GM19324 (cell line): ENCODE measurements around the gene LLGL2.
"Not testable (repeated sequence)": the region's sequence is repeated elsewhere in the genome, so short reads cannot be mapped to it uniquely, and the experiment has no call there.

Source experiments
- ATAC-seq: cut with Tn5 transposase; IDR thresholded peaks from one replicate; pipeline ENCODE4 v1.9.1; 2021; ENCODE audit warnings: mild to moderate bottlenecking, moderate library complexity; ENCODE audit not compliant: unreplicated experiment, low FRiP score

LLGL2 gene

GRCh38 chr17:75568412-75569255 is 43.1 kb downstream of the LLGL2 start:
- ATAC-seq = no peak

DNA sequence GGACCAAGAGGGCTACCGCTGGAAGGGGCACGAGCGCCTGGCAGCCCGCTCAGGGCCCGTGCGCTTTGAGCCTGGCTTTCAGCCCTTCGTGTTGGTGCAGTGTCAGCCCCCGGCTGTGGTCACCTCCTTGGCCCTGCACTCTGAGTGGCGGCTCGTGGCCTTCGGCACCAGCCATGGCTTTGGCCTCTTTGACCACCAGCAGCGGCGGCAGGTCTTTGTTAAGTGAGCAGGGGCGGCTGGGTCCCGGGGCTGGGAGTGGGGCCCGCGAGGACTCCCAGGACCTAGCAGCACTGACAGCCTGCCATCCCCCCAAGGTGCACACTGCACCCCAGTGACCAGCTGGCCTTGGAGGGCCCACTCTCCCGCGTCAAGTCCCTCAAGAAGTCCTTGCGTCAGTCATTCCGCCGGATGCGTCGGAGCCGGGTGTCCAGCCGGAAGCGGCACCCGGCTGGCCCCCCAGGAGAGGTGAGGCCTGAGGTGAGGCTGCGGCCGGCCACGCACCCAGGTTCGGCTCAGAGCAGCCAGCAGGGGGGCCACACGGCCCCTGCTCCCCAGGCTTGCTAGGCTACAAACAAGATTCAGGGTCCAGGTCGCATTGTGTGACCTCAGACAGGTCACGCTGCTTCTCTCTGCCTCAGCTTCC is 44.7 kb downstream of the LLGL2 start:
- ATAC-seq = no peak

GRCh38 chr17:75570772-75571171 is 45.3 kb downstream of the LLGL2 start:
- ATAC-seq = no peak

DNA sequence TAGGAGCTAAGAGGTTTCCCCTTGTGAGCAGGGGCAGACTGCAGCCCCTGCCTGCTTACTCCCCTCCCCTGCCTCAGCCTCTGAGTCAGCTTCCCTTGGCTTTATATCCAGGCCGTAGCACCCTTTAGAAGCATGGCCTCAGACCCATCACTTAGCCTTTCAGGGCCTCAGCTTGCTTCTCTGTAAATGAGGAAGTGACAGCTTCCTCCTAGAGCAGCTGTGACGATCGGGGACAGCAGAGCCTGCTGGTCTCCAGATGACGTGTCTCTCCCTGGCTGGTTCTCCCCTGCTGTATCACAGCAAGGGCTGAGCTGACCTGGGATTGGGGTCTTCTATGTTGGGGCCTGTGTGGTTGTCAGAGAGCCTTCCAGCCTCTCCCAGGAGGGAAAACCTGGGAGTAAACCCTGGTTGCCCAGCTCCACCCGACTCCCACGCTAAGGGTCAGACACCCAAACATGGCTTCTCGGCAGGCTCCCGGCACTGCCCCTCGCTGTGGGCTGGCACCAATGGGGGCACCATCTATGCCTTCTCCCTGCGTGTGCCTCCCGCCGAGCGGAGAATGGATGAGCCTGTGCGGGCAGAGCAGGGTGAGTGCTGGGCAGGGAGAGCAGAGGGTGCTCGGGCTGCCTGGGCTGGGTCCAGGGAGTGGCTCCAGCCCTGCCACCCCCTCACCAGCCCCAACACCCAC is 45.8 kb downstream of the LLGL2 start:
- no peak for ATAC-seq

- no peak for ATAC-seq
Measured at GRCh38 chr17:75571885-75572215, 46.4 kb downstream of the LLGL2 start.

DNA sequence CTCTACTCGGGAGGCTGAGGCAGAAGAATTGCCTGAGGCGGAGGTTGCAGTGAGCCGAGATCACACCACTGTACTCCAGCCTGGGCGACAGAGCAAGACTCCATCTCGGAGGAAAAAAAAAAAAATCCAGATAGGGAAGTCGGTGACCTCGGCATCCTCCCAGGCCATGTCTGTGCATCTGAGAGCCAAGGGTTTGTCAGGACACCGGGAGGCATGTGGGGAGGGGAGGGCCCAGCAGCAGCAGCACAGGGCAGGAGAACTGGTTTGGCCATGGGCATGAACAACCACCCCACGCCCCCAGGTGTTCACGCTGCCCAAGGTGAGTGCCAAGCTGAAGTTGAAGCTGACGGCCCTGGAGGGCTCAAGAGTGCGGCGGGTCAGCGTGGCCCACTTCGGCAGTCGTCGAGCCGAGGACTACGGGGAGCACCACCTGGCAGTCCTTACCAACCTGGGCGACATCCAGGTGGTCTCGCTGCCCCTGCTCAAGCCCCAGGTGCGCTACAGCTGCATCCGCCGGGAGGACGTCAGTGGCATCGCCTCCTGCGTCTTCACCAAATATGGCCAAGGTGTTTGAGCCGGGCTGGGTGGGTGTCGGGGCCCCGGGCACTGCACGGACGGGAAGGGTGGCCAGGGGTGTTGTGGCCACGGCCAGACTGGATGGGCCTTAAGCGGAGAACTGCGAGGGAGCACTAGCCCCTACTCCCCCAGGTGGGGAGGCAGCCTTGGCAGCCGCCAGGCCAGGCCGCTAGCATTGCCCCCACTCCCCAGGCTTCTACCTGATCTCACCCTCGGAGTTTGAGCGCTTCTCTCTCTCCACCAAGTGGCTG is 47.4 kb downstream of the LLGL2 start:
- ATAC-seq = no peak

- ATAC-seq = no peak
Measured at GRCh38 chr17:75573540-75573957, 48.1 kb downstream of the LLGL2 start.

DNA sequence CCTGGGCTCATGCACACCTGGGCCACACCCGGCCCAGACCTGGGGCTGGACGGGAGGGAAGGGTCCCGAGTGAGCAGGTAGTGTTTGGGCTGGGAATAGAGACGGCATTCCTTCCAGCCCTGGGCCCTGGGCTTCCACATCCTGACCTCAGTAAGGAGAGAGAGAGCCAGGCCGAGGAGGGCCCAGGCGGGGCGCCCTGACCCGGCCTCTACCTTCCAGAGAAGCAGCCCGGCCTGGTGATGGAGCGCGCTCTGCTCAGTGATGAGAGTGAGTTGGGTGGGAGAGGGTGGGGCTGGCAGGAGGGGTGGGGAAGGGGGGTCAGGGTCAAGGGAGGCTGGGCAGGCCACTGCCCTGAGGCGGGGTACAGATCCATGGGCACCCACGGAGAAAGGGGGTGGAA is 48.5 kb downstream of the LLGL2 start:
- no peak for ATAC-seq

DNA sequence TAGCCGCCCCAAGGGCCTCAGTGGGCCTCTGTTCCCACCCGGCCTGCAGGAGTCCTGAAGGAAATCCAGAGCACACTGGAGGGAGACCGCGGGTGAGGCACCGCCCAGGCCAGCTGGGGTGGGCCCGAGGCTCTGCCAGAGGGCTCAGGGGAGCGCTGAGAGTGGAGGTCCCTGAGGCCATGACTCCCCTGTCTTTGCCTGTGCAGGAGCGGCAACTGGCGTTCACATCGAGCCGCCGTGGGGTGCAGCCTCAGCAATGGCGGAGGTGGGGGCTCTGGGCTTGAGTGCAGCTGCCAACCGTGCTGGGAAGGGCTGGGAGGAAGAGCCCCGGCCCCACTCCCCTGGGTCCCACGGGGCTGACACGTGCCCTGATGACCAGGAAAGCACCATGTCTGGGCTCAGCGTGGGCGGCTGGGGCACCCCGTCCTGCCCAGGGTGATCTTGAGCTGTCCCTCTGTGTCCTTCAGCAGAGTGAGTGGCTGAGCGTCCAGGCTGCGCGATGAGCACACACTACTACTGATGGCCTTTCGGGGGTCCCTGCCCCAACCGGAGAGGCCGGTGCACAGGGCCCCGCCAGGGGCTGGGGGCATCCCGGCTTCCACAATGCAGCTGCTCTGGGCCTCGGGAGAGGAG is 49.0 kb downstream of the LLGL2 start:
- ATAC-seq = no peak

DNA sequence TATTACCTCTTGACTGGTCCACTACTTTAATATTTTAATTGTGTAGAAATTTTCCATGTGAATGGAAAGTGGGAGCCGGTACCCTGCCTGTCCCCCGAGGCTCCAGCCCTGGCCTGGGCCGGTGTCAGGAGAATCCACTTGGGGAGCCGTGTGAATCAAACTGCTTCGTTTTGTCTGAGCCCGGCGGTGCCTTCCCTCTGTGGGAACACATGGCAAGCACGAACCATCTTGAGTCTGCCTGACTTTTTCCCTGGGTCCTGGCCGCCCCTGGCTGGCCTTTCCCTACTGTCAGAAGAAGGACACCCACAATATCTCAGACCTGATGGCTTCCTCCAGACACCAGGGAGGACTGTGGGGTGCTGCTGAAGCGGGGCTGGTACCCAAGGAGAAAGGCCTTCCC is 49.7 kb downstream of the LLGL2 start:
- ATAC-seq = no peak

- no peak for ATAC-seq
Measured at GRCh38 chr17:75575728-75576127, 50.2 kb downstream of the LLGL2 start.

DNA sequence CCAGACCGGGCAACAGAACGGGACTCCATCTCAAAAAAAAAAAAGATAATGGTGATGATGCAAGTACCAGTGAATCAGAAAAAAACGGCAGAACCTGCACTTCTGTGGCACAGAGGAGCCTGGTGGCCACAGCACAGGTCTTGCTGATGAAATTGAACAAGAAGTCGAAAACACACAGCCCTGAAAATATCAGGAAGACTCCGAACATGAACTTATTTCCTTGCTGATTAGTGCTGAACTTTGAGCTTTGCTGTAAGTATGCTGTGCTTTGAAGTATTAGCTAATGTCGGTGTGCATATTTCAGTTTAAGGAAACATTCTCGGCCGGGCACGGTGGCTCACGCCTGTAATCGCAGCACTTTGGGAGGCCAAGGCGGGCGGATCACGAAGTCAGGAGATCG is 51.2 kb downstream of the LLGL2 start:
- ATAC-seq = no peak

GRCh38 chr17:75581121-75581725 is 55.7 kb downstream of the LLGL2 start:
- ATAC-seq = not testable (repeated sequence)

DNA sequence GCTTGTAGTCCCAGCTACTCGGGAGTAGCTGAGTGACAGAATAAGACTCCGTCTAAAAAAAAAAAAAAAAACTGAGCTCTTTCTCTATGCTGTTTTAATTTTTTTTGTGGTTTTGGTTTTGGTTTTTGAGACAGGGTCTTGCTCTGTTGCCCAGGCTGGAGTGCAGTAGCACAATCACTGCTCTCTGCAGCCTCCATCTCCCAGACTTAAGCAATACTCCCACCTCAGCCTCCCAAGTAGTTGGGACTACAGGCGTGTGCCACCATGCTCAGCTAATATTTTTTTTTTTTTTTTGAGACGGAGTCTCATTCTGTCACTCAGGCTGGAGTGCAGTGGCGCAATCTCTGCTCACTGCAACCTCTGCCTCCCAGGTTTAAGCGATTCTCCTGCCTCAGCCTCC is 57.7 kb downstream of the LLGL2 start:
- ATAC-seq = not testable (repeated sequence)

GRCh38 chr17:75584849-75585175 is 59.3 kb downstream of the LLGL2 start:
- ATAC-seq = no peak

DNA sequence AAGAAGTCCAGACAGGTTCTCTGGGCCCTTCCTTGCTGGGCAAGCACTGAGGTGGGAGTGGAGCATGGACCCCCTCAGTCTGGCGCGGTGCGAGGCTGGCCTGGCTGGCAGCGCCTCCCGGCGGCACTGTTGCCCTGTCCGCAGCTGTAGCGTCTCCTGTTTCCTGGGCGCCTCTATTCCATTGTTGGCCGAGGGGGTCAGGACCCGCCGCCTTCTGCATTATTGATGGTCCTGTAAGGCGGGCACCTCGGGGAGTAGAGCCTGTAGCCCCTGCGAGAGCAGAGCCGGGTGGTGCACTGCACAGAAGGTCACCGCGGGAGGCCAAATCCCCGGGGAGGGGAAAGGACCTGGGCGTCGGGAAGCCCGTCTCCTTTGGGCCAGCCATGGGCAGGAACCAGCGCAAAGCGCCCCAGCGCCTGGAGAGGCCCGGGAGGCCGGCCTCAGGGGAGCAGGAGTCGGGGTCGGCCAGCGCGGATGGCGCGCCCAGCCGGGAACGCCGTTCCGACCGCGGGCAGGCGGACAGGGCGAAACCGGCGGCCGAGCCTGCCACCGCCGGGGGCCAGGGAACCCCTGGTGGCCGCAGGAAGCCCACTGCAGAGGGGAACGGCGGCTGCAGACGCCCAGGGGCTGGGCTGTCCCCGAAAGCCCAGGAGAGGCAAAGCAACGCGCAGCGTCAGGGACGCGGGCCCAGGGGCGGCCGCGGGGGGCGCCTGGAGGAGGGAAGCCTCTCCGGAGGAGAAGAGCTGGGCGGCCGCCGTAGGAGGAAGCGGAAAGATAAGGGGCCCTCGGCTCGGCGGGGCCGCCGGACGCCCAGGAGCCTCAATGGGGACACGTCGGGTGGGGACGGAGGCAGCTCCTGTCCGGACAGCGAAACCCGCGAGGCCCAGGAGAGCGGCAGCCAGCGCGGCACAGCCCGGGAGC is 62.4 kb downstream of the LLGL2 start, which contains the start of gene MYO15B:
MYO15B (plus strand) TSS at position 126 of the 921 bp plus-strand sequence; CDS start at position 384, 258 bp downstream.
- no peak for ATAC-seq

GRCh38 chr17:75588596-75589011 is 63.1 kb downstream of the LLGL2 start:
- ATAC-seq = peak; percentile 0

GRCh38 chr17:75589012-75589918 is 63.8 kb downstream of the LLGL2 start:
- peak; percentile 74 for ATAC-seq
